HEK293T (cell line): ENCODE measurements around the gene LSM14B.

Source experiments
- CTBP1 ChIP-seq: fragments of 450-650 bp; IDR thresholded peaks from 2 replicates; pipeline ENCODE4 v1.6.1; 2016; ENCODE audit warnings: borderline replicate concordance
- ELF4 ChIP-seq: fragments of 450-650 bp; IDR thresholded peaks from 2 replicates; pipeline ENCODE4 v1.6.1; 2017; ENCODE audit warnings: antibody characterized with exemption
- FOXA1 ChIP-seq: fragments of 450-650 bp; IDR thresholded peaks from 2 replicates; pipeline ENCODE4 v1.6.1; 2016; ENCODE audit warnings: mild to moderate bottlenecking
- FOXK2 ChIP-seq: fragments of 450-650 bp; IDR thresholded peaks from 2 replicates; pipeline ENCODE4 v1.6.1; 2016; ENCODE audit warnings: mild to moderate bottlenecking
- FOXM1 ChIP-seq: fragments of 450-650 bp; IDR thresholded peaks from 2 replicates; pipeline ENCODE4 v1.6.1; 2017; ENCODE audit warnings: mild to moderate bottlenecking, borderline replicate concordance
- HDGF ChIP-seq: fragments of 450-650 bp; IDR thresholded peaks from 2 replicates; pipeline ENCODE4 v1.6.1; 2017; ENCODE audit warnings: antibody characterized with exemption, borderline replicate concordance
- LEF1 ChIP-seq: fragments of 450-650 bp; IDR thresholded peaks from 2 replicates; pipeline ENCODE4 v1.6.1; 2017; ENCODE audit warnings: mild to moderate bottlenecking, borderline replicate concordance
- SP1 ChIP-seq: fragments of 450-650 bp; IDR thresholded peaks from 2 replicates; pipeline ENCODE4 v1.6.1; 2017
- SUZ12 ChIP-seq: fragments of 450-650 bp; IDR thresholded peaks from 2 replicates; pipeline ENCODE4 v1.6.1; 2016; ENCODE audit warnings: mild to moderate bottlenecking
- ZNF384 ChIP-seq: fragments of 450-650 bp; IDR thresholded peaks from 2 replicates; pipeline ENCODE4 v1.6.1; 2016

- TF ChIP-seq LEF1 (no peak), CTBP1 (no peak), HDGF (no peak), ZNF384 (no peak), FOXM1 (no peak), SUZ12 (no peak), SP1 (no peak), FOXA1 (no peak), FOXK2 (no peak), ELF4 (no peak)
Observed at GRCh38 chr20:62101078-62101477, 21.2 kb upstream of the LSM14B start.
